CD14-positive monocyte (primary cell): ENCODE data around the gene SLC30A10. TPM values are rescaled to one million over a fixed set of nuclear protein-coding genes. Genes with fewer than 3 reads are reported as not detected.

Experiments
- DNase-seq, 3 donors: peaks; one replicate each; pipeline ENCODE4 v3.0.0-alpha.2; 2011 to 2022
- H2AFZ ChIP-seq: 2 replicates; pipeline ENCODE4 v1.6.0; 2012; ENCODE audit warnings: mild to moderate bottlenecking, low read depth, low read length, inconsistent platforms; ENCODE audit not compliant: insufficient read depth, poor library complexity, severe bottlenecking
- H3K27ac ChIP-seq, 2 donors: 1 replicate in 1 of 2; 2 replicates in 1 of 2; pipeline ENCODE4 v1.5.1; 2012 to 2013; ENCODE audit warnings: low read length in 2 of 2, control low read depth in 1 of 2, inconsistent platforms in 1 of 2, low read depth in 1 of 2, mild to moderate bottlenecking in 1 of 2
- H3K27me3 ChIP-seq, 2 donors: one replicate each; pipeline versions ENCODE4 v1.6.0 to v1.6.1; 2011 to 2013; ENCODE audit warnings: low read length in 2 of 2; ENCODE audit not compliant: control insufficient read depth in 2 of 2, insufficient read depth in 2 of 2
- H3K36me3 ChIP-seq, 2 donors: replicated peaks in 1 of 2; 1 replicate in 1 of 2; 2 replicates in 1 of 2; pipeline versions ENCODE4 v1.5.1 to v1.6.1; 2012 to 2013; ENCODE audit warnings: low read length in 2 of 2, control low read depth in 1 of 2, inconsistent platforms in 1 of 2, mild to moderate bottlenecking in 1 of 2; ENCODE audit not compliant: insufficient read depth in 2 of 2, control insufficient read depth in 1 of 2
- H3K4me1 ChIP-seq, 2 donors: 1 replicate in 1 of 2; 2 replicates in 1 of 2; pipeline versions ENCODE4 v1.5.1 to v1.6.1; 2012 to 2013; ENCODE audit warnings: low read length in 2 of 2, control low read depth in 1 of 2, inconsistent platforms in 1 of 2, mild to moderate bottlenecking in 1 of 2, moderate library complexity in 1 of 2; ENCODE audit not compliant: insufficient read depth in 2 of 2, control insufficient read depth in 1 of 2
- H3K4me2 ChIP-seq: replicated peaks from 2 replicates; pipeline ENCODE3; 2012; ENCODE audit warnings: low read length, moderate library complexity, mild to moderate bottlenecking; ENCODE audit not compliant: poor library complexity, severe bottlenecking; ENCODE audit errors: extremely low read depth
- H3K4me3 ChIP-seq, 3 experiments: fragments of 200-600 bp in 1 of 3; sonication (generic) in 1 of 3; replicated peaks in 1 of 3; 1 replicate in 2 of 3; 2 replicates in 1 of 3; pipeline ENCODE4 v1.5.1; 2011 to 2013; ENCODE audit warnings: low read length in 3 of 3, mild to moderate bottlenecking in 3 of 3, control low read depth in 2 of 3, low read depth in 2 of 3, inconsistent platforms in 1 of 3, moderate library complexity in 1 of 3
- H3K79me2 ChIP-seq: 2 replicates; pipeline ENCODE4 v1.6.0; 2012; ENCODE audit warnings: mild to moderate bottlenecking, control low read depth, inconsistent platforms, low read length, moderate library complexity; ENCODE audit not compliant: insufficient read depth
- H3K9ac ChIP-seq: 2 replicates; pipeline ENCODE4 v1.6.0; 2017; ENCODE audit warnings: low read length, mild to moderate bottlenecking; ENCODE audit not compliant: insufficient read depth, poor library complexity, severe bottlenecking
- H3K9me3 ChIP-seq, 2 donors: replicated peaks in 1 of 2; 1 replicate in 1 of 2; 2 replicates in 1 of 2; pipeline versions ENCODE4 v1.5.1 to v1.6.1; 2012 to 2013; ENCODE audit warnings: low read length in 2 of 2, control low read depth in 1 of 2; ENCODE audit not compliant: control insufficient read depth in 1 of 2, insufficient read depth in 1 of 2
- H4K20me1 ChIP-seq: 2 replicates; pipeline ENCODE4 v1.6.0; 2012; ENCODE audit warnings: mild to moderate bottlenecking, low read length, control low read depth, moderate library complexity; ENCODE audit not compliant: insufficient read depth
- H3K27ac Mint-ChIP-seq, 7 donors: one replicate each; pipeline ENCODE4 v1.8.0; 2020; ENCODE audit warnings: mild to moderate bottlenecking in 7 of 7, mixed read lengths in 7 of 7, moderate library complexity in 6 of 7, inconsistent platforms in 2 of 7
- H3K27me3 Mint-ChIP-seq, 3 donors: one replicate each; pipeline ENCODE4 v1.8.0; 2021 to 2022; ENCODE audit warnings: low read depth in 3 of 3, mild to moderate bottlenecking in 3 of 3, mixed read lengths in 3 of 3, moderate library complexity in 3 of 3, inconsistent platforms in 1 of 3
- H3K36me3 Mint-ChIP-seq, 2 donors: one replicate each; pipeline ENCODE4 v1.8.0; 2020; ENCODE audit warnings: mixed read lengths in 2 of 2, inconsistent platforms in 1 of 2, mild to moderate bottlenecking in 1 of 2
- H3K4me1 Mint-ChIP-seq: one replicate; pipeline ENCODE4 v1.8.0; 2020; ENCODE audit warnings: mild to moderate bottlenecking, mixed read lengths
- H3K4me3 Mint-ChIP-seq, 2 donors: one replicate each; pipeline ENCODE4 v1.8.0; 2020; ENCODE audit warnings: mild to moderate bottlenecking in 2 of 2, mixed read lengths in 2 of 2, moderate library complexity in 1 of 2
- H3K9me3 Mint-ChIP-seq, 7 donors: one replicate each; pipeline ENCODE4 v1.8.0; 2020 to 2022; ENCODE audit warnings: mixed read lengths in 7 of 7, mild to moderate bottlenecking in 6 of 7, moderate library complexity in 6 of 7, inconsistent platforms in 2 of 7
- CTCF ChIP-seq: fragments of 200-600 bp; IDR thresholded peaks from one replicate; pipeline ENCODE4 v1.8.0; 2022; ENCODE audit warnings: antibody characterized with exemption, mild to moderate bottlenecking
- WGBS: methylation state at CpG from one replicate; pipeline ENCODE4 v1.1.5; 2013; ENCODE audit warnings: missing lambda C conversion rate; ENCODE audit not compliant: insufficient coverage; 5-methylcytosine and 5-hydroxymethylcytosine counted together
- intact Hi-C, 2 donors: fragments of 100-400 bp; cut with micrococcal nuclease; formaldehyde crosslinking; loops; one replicate each; pipeline versions ENCODE4 v1.15.0 to v1.15.1; 2023
- polyA plus RNA-seq, 3 donors: library from polyadenylated mRNA; depleted of rRNA in 1 of 3; unstranded in 2 of 3; stranded (reverse) in 1 of 3; fragments of 300-500 nt in 2 of 3; fragments of >200 nt in 1 of 3; fragmentation: Illumina TruSeq in 2 of 3; gene quantifications; 1 replicate in 2 of 3; 2 replicates in 1 of 3; pipeline ENCODE4 v1.2.3, GENCODE V29; 2012 to 2021

The SLC30A10 gene
- polyA plus RNA-seq, 3 donors = not detected

GRCh38 chr1:219927298-219927955 is 930 bp downstream of the SLC30A10 start:
- 1% methylated on average over 23 of the region's 31 CpGs for WGBS
- Histone ChIP-seq H3K27me3 (peaks cover 40 to 50% of the 10 kb centered on the region in 2 donors), H3K36me3 (no peaks in the 10 kb centered on the region), H3K27ac (no peak overlapping the region), H2AFZ (peak overlapping the region; percentile 48), H4K20me1 (no peaks in the 10 kb centered on the region), H3K4me2 (peak overlapping the region; percentile 47), H3K4me1 (peaks cover 3 to 9% of the 10 kb centered on the region in 2 donors), H3K9me3 (peaks cover 0 to 3% of the 10 kb centered on the region in 2 donors), H3K79me2 (no peaks in the 10 kb centered on the region), H3K4me3 (peak overlapping the region in 1 of 3 experiments; percentile 30), H3K9ac (no peak overlapping the region)
- DNase-seq = no peak
- H3K27me3 Mint-ChIP-seq = peaks cover 37 to 64% (median 46%) of the 10 kb centered on the region in 3 donors
- H3K36me3 Mint-ChIP-seq = peaks cover 0 to 2% of the 10 kb centered on the region in 2 donors
- peak overlapping the region in 1 of 2 donors; percentile 88 for H3K4me3 Mint-ChIP-seq
- peaks cover 0 to 5% (median 4%) of the 10 kb centered on the region in 7 donors for H3K9me3 Mint-ChIP-seq
- no peak for TF ChIP-seq CTCF
- no peak overlapping the region for H3K27ac Mint-ChIP-seq
- H3K4me1 Mint-ChIP-seq = peaks cover 10% of the 10 kb centered on the region
- intact Hi-C loops = no loop called here

- Mint-ChIP-seq H3K4me3 (peak overlapping the region in 1 of 2 donors; percentile 35), H3K9me3 (peaks cover 0 to 5% (median 4%) of the 10 kb centered on the region in 7 donors), H3K27ac (no peak overlapping the region), H3K4me1 (peaks cover 10% of the 10 kb centered on the region), H3K36me3 (peaks cover 0 to 2% of the 10 kb centered on the region in 2 donors), H3K27me3 (peaks cover 39 to 62% (median 46%) of the 10 kb centered on the region in 3 donors)
- Histone ChIP-seq H2AFZ (no peak overlapping the region), H3K36me3 (no peaks in the 10 kb centered on the region), H3K9ac (no peak overlapping the region), H4K20me1 (no peaks in the 10 kb centered on the region), H3K79me2 (no peaks in the 10 kb centered on the region), H3K27ac (no peak overlapping the region), H3K4me2 (no peak overlapping the region), H3K27me3 (peaks cover 40 to 50% of the 10 kb centered on the region in 2 donors), H3K4me1 (peaks cover 3 to 9% of the 10 kb centered on the region in 2 donors), H3K9me3 (peaks cover 0 to 3% of the 10 kb centered on the region in 2 donors), H3K4me3 (no peak overlapping the region)
- 80% methylated on average over 1 of the region's 6 CpGs for WGBS
- no peak for TF ChIP-seq CTCF
- intact Hi-C loops = no loop called here
- DNase-seq = no peak
Measured at GRCh38 chr1:219926363-219926998, 1.9 kb downstream of the SLC30A10 start.
